Smooth muscle cell (in vitro differentiated cells): ENCODE measurements around the gene TCF25. TPM values are rescaled to one million over a fixed set of nuclear protein-coding genes. Genes with fewer than 3 reads are reported as not detected.

Experiments used
- DNase-seq: peaks from one replicate; lab custom pipeline; 2025; ENCODE audit not compliant: unreplicated experiment; lab: John Stamatoyannopoulos, UW
- H2AFZ ChIP-seq: fragments of 200-600 bp; sonication (generic); 2 replicates; pipeline ENCODE4 v1.6.0; 2016; ENCODE audit warnings: antibody characterized with exemption, low read depth, mild to moderate bottlenecking
- H3F3A ChIP-seq: fragments of 200-600 bp; sonication (generic); 2 replicates; pipeline ENCODE4 v1.6.0; 2017; ENCODE audit warnings: antibody characterized with exemption, low read depth
- H3K27ac ChIP-seq: fragments of 200-600 bp; sonication (generic); 2 replicates; pipeline ENCODE4 v1.5.1; 2016; ENCODE audit warnings: low read depth, mild to moderate bottlenecking
- H3K27me3 ChIP-seq: fragments of 200-600 bp; sonication (generic); 2 replicates; pipeline ENCODE4 v1.6.1; 2016; ENCODE audit warnings: low read depth, mild to moderate bottlenecking
- H3K36me3 ChIP-seq: fragments of 200-600 bp; sonication (generic); 2 replicates; pipeline ENCODE4 v1.5.1; 2016; ENCODE audit warnings: low read depth
- H3K4me1 ChIP-seq: fragments of 200-600 bp; sonication (generic); 2 replicates; pipeline ENCODE4 v1.5.1; 2016; ENCODE audit warnings: low read depth
- H3K4me2 ChIP-seq: fragments of 200-600 bp; sonication (generic); 2 replicates; pipeline ENCODE4 v1.6.0; 2016; ENCODE audit warnings: mild to moderate bottlenecking
- H3K4me3 ChIP-seq: fragments of 200-600 bp; sonication (generic); 2 replicates; pipeline ENCODE4 v1.5.1; 2016; ENCODE audit warnings: mild to moderate bottlenecking
- H3K79me2 ChIP-seq: fragments of 200-600 bp; sonication (generic); 2 replicates; pipeline ENCODE4 v1.6.0; 2016; ENCODE audit warnings: low read depth, mild to moderate bottlenecking
- H3K9ac ChIP-seq: fragments of 200-600 bp; sonication (generic); 2 replicates; pipeline ENCODE4 v1.6.0; 2016; ENCODE audit warnings: low read depth
- H3K9me3 ChIP-seq: fragments of 200-600 bp; sonication (generic); replicated peaks from 2 replicates; pipeline ENCODE4 v1.5.1; 2016; ENCODE audit warnings: low read depth
- H4K20me1 ChIP-seq: fragments of 200-600 bp; sonication (generic); 2 replicates; pipeline ENCODE4 v1.6.0; 2016; ENCODE audit warnings: low read depth
- WGBS: methylation state at CpG from one replicate; pipeline ENCODE4 v1.1.7; 2016; ENCODE audit warnings: low lambda C conversion rate; 5-methylcytosine and 5-hydroxymethylcytosine counted together
- polyA plus RNA-seq: library from polyadenylated mRNA; unstranded; fragments of >200 nt; fragmentation: Nextera tagmentation; extraction: Ambion mirVana; gene quantifications from 2 replicates; pipeline ENCODE4 v1.2.1, GENCODE V29; 2016
- total RNA-seq: library from RNA; depleted of rRNA; stranded (reverse); fragments of >200 nt; gene quantifications from 2 replicates; pipeline ENCODE4 v1.2.3, GENCODE V29; 2014
- TF ChIP-seq, protein P1 (sequence below): fragments of 200-600 bp; sonication (generic); IDR thresholded peaks from 2 replicates; pipeline ENCODE4 v1.5.1; 2017; ENCODE audit warnings: borderline replicate concordance, mild to moderate bottlenecking, antibody characterized with exemption; ENCODE audit not compliant: insufficient read depth, poor library complexity, severe bottlenecking

TCF25 gene
- total and polyA plus RNA-seq, 2 experiments from 2014 or later = 99.8 to 174 TPM

DNA sequence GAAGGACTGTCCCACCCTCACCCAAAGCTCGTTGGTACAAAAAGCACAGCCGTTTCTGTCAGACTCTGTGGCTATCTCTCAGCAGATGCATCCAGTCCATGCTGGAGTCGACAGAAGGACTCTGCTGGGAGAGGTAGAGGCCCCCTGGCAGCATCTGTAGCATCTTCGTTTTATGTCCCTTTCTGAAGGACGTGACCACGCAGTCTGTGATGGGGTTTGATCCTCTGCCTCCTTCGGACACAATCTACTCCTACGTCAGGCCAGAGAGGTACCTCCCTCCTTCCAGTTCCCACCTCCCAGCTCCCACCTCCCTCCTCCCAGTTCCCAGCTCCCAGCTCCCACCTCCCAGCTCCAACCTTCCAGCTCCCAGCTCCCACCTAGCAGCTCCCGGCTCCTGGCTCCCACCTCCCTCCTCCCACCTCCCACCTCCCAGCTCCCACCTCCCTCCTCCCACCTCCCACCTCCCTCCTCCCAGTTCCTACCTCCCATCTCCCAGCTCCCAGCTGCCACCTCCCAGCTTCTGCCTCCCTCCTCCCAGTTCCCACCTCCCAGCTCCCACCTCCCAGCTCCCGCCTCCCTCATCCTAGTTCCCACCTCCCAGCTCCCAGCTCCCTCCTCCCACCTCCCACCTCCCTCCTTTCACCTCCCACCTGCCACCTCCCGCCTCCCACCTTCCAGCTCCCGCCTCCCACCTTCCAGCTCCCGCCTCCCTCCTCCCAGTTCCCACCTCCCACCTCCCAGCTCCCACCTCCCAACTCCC is 33.8 kb downstream of the TCF25 start:
- Histone ChIP-seq H3F3A (no peaks in the 10 kb centered on the region), H3K79me2 (no peaks in the 10 kb centered on the region), H3K9me3 (no peaks in the 10 kb centered on the region), H3K36me3 (no peaks in the 10 kb centered on the region), H3K9ac (no peak overlapping the region), H3K27ac (no peak overlapping the region), H3K4me3 (no peak overlapping the region), H3K27me3 (no peaks in the 10 kb centered on the region), H2AFZ (no peak overlapping the region), H4K20me1 (peaks cover 25% of the 10 kb centered on the region), H3K4me2 (no peak overlapping the region), H3K4me1 (no peaks in the 10 kb centered on the region)
- WGBS = 99% methylated on average over 5 of the region's 13 CpGs
- no peak for DNase-seq
- TF ChIP-seq, protein P1, sequence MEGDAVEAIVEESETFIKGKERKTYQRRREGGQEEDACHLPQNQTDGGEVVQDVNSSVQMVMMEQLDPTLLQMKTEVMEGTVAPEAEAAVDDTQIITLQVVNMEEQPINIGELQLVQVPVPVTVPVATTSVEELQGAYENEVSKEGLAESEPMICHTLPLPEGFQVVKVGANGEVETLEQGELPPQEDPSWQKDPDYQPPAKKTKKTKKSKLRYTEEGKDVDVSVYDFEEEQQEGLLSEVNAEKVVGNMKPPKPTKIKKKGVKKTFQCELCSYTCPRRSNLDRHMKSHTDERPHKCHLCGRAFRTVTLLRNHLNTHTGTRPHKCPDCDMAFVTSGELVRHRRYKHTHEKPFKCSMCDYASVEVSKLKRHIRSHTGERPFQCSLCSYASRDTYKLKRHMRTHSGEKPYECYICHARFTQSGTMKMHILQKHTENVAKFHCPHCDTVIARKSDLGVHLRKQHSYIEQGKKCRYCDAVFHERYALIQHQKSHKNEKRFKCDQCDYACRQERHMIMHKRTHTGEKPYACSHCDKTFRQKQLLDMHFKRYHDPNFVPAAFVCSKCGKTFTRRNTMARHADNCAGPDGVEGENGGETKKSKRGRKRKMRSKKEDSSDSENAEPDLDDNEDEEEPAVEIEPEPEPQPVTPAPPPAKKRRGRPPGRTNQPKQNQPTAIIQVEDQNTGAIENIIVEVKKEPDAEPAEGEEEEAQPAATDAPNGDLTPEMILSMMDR = no peak

DNA sequence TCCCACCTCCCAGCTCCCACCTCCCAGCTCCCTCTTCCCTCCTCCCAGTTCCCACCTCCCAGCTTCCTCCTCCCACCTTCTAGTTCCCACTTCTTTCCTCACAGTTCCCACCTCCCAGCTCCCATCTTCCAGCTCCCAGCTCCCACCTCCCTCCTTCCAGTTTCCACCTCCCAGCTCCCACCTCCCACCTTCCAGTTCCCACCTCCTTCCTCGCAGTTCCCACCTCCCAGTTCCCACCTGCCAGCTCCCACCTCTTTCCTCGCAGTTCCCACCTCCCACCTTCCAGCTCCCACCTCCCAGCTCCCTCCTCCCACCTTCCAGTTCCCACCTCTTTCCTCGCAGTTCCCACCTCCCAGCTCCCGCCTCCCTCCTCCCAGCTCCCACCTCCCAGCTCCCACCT is 34.8 kb downstream of the TCF25 start:
- no peak for DNase-seq
- no peaks in the 10 kb centered on the region for H3K9me3 ChIP-seq
- no peak overlapping the region for H3K27ac ChIP-seq
- no peaks in the 10 kb centered on the region for H3K4me1 ChIP-seq
- no peak overlapping the region for H3K4me3 ChIP-seq
- TF ChIP-seq, protein P1 = no peak
- peaks cover 17% of the 10 kb centered on the region for H4K20me1 ChIP-seq
- no peaks in the 10 kb centered on the region for H3K79me2 ChIP-seq
- no peaks in the 10 kb centered on the region for H3K27me3 ChIP-seq
- no peaks in the 10 kb centered on the region for H3F3A ChIP-seq
- no peak overlapping the region for H3K4me2 ChIP-seq
- no peak overlapping the region for H2AFZ ChIP-seq
- no peak overlapping the region for H3K9ac ChIP-seq
- no peaks in the 10 kb centered on the region for H3K36me3 ChIP-seq
- WGBS = no CpG with 5 or more reads among the region's 4 CpGs

DNA sequence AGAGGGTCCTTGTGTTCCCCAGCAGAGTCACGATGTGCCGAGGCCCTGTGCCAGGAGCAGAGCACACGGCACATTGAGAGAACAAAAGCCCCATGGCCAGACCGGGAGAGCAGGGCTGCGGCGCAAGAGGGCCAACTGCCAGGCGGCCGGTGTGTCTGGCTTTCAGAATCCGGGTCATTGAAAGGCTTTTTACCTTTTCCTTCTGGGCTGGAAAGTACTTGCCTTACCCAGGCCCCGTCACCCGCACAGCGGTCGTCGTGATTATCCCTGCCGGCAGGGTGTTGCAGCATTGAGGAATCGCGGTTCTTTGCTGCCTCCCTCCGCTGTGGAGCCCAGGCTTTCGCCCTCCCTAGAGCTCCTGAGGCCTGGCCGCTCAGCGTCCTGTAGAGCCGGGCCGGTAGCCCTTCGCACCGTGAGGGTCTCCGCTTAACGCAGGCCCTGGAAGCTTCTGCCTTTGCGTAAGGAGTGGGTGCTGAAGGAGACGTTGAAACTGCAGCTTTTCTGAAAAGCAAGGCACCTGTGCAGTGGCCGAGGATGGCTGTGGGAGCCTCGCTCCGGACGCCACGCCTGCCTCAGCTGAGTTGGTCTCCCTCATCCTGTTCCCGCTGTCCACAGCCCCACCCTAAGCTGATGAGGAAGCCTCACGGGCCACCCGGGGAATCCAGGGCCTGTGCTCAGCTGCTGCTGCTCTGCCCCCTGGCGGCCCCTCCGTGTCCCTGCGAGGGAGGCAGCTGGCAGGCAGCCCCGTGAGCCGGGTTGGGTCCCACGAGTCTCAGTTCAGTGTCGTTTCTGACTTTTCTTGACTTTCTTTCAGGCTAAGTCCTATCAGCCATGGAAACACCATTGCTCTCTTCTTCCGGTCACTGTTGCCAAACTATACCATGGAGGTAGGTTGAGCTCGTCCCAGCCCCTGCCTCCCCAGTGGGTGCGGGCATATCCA is 36.7 kb downstream of the TCF25 start:
- H3K4me2 ChIP-seq = no peak overlapping the region
- H3K9me3 ChIP-seq = no peaks in the 10 kb centered on the region

More for the DNA sequence above, 36.7 kb downstream of the TCF25 start:
- H3K4me3 ChIP-seq = no peak overlapping the region
- peak; percentile 14 for DNase-seq
- H4K20me1 ChIP-seq = peaks cover 13% of the 10 kb centered on the region
- no peaks in the 10 kb centered on the region for H3K4me1 ChIP-seq
- H3K36me3 ChIP-seq = no peaks in the 10 kb centered on the region
- no peaks in the 10 kb centered on the region for H3F3A ChIP-seq
- TF ChIP-seq, protein P1 = peak; percentile 73
- no peaks in the 10 kb centered on the region for H3K27me3 ChIP-seq
- H3K9ac ChIP-seq = no peak overlapping the region
- H3K27ac ChIP-seq = no peak overlapping the region
- H2AFZ ChIP-seq = no peak overlapping the region
- no peaks in the 10 kb centered on the region for H3K79me2 ChIP-seq
- WGBS = 78% methylated on average over 47 of the region's 47 CpGs
